Stimulated activated CD8-positive, alpha-beta memory T cell treated with anti-CD3 and anti-CD28 coated beads, Interleukin-7, amount 100 ng/mL, for 4 hours (primary cell): ENCODE data around the gene POLE2.
"Not testable (repeated sequence)": the region's sequence is repeated elsewhere in the genome, so short reads cannot be mapped to it uniquely, and the experiment has no call there.

Source experiments
- DNase-seq, 2 donors: peaks; one replicate each; pipeline ENCODE4 v3.0.0-alpha.2; 2020; ENCODE audit warnings: low read depth in 2 of 2

POLE2 gene

GRCh38 chr14:49659526-49660455, 28.2 kb downstream of the POLE2 start:
- DNase-seq: no peak

GRCh38 chr14:49657500-49657899, 30.5 kb downstream of the POLE2 start:
- DNase-seq: not testable (repeated sequence)

- DNase-seq: no peak
These were observed 33.5 kb downstream of the POLE2 start for GRCh38 chr14:49654511-49654910.

GRCh38 chr14:49653508-49653907, 34.5 kb downstream of the POLE2 start:
- DNase-seq: no peak

- DNase-seq: no peak
These were observed 45.9 kb downstream of the POLE2 start for GRCh38 chr14:49642163-49642562.

GRCh38 chr14:49641697-49642129, 46.3 kb downstream of the POLE2 start:
- no peak for DNase-seq

GRCh38 chr14:49640540-49641417, 47.2 kb downstream of the POLE2 start:
- no peak for DNase-seq

- no peak for DNase-seq
These were observed 50.4 kb downstream of the POLE2 start for GRCh38 chr14:49637534-49638078.

GRCh38 chr14:49636866-49637265, 51.1 kb downstream of the POLE2 start:
- DNase-seq: no peak

GRCh38 chr14:49634547-49635334, 53.3 kb downstream of the POLE2 start, which contains the start of gene DNAAF2:
Gene DNAAF2, minus strand, starts transcription at chr14:49635244. Its CDS starts 95 bp downstream, at chr14:49635149.
- peak; percentile 46 to 56 for DNase-seq

- DNase-seq: peak; percentile 91 to 94
These were observed 54.1 kb downstream of the POLE2 start for GRCh38 chr14:49633640-49634546.

- no peak for DNase-seq
These were observed 63.8 kb downstream of the POLE2 start for GRCh38 chr14:49623941-49624839.

- DNase-seq: no peak
These were observed 64.6 kb downstream of the POLE2 start for GRCh38 chr14:49623387-49623786.

- DNase-seq: no peak
These were observed 65.9 kb downstream of the POLE2 start for GRCh38 chr14:49622022-49622607.

GRCh38 chr14:49621114-49621881, 66.7 kb downstream of the POLE2 start:
- peak in 1 of 2 donors; percentile 57 for DNase-seq

GRCh38 chr14:49620182-49621113, 67.6 kb downstream of the POLE2 start, which contains the start of the genes MGAT2 and RPL36AL:
Gene MGAT2, plus strand, starts transcription at chr14:49620799. Its CDS starts 470 bp downstream, at chr14:49621269.
Gene RPL36AL, minus strand, starts transcription at chr14:49620626. Its CDS starts 1,522 bp downstream, at chr14:49619104.
- peak; percentile 90 to 93 for DNase-seq

GRCh38 chr14:49619730-49620129, 68.3 kb downstream of the POLE2 start:
- no peak for DNase-seq
